Cortex of kidney (tissue), 1 donor: ENCODE results near the gene ZNF787.

Experiments
- DNase-seq: peaks from one replicate; lab custom pipeline; 2025; lab: John Stamatoyannopoulos, UW

The ZNF787 gene

GRCh38 chr19:56120371-56121179, 520 bp downstream of the ZNF787 start:
- DNase-seq, result no peak

GRCh38 chr19:56120002-56120370, 1.1 kb downstream of the ZNF787 start:
- no peak for DNase-seq

- no peak for DNase-seq
Measured at GRCh38 chr19:56119582-56119978, 1.5 kb downstream of the ZNF787 start.

- no peak for DNase-seq
Measured at GRCh38 chr19:56118666-56119581, 2.2 kb downstream of the ZNF787 start.

GRCh38 chr19:56117889-56118288, 3.2 kb downstream of the ZNF787 start:
- DNase-seq, result no peak

GRCh38 chr19:56117376-56117884, 3.7 kb downstream of the ZNF787 start:
- DNase-seq, result no peak

- DNase-seq, result no peak
Measured at GRCh38 chr19:56116606-56117005, 4.5 kb downstream of the ZNF787 start.

GRCh38 chr19:56115490-56115889, 5.6 kb downstream of the ZNF787 start:
- no peak for DNase-seq

- DNase-seq, result no peak
Measured at GRCh38 chr19:56114778-56115110, 6.4 kb downstream of the ZNF787 start.

- no peak for DNase-seq
Measured at GRCh38 chr19:56114051-56114777, 6.9 kb downstream of the ZNF787 start.

- no peak for DNase-seq
Measured at GRCh38 chr19:56113074-56113632, 7.9 kb downstream of the ZNF787 start.

GRCh38 chr19:56112313-56112709, 8.8 kb downstream of the ZNF787 start:
- DNase-seq, result no peak

GRCh38 chr19:56111601-56112312, 9.3 kb downstream of the ZNF787 start:
- no peak for DNase-seq

- no peak for DNase-seq
Measured at GRCh38 chr19:56110515-56111448, 10.3 kb downstream of the ZNF787 start.

GRCh38 chr19:56109226-56109625, 11.9 kb downstream of the ZNF787 start:
- no peak for DNase-seq

- DNase-seq, result no peak
Measured at GRCh38 chr19:56108447-56109195, 12.5 kb downstream of the ZNF787 start.

- DNase-seq, result no peak
Measured at GRCh38 chr19:56107626-56108351, 13.3 kb downstream of the ZNF787 start.

- DNase-seq, result no peak
Measured at GRCh38 chr19:56106993-56107392, 14.1 kb downstream of the ZNF787 start.

- no peak for DNase-seq
Measured at GRCh38 chr19:56106397-56106849, 14.7 kb downstream of the ZNF787 start.
